ENCODE results near the gene BARX1.

Gene BARX1

GRCh38 chr9:93908591-93909241 is 46.4 kb downstream of the BARX1 start:
- TF ChIP-seq POLR2A (IDR thresholded peaks at IDR 0.05; ENCODE audit: low read length) (no peak), GATA1 (IDR thresholded peaks at IDR 0.05; ENCODE audit: low read depth, low read length) (no peak)
- DNase-seq, result no peak

GRCh38 chr9:93907551-93908199 is 47.5 kb downstream of the BARX1 start:
- no peak for TF ChIP-seq POLR2A (IDR thresholded peaks at IDR 0.05; ENCODE audit: low read length)
- TF ChIP-seq GATA1 (IDR thresholded peaks at IDR 0.05; ENCODE audit: low read depth, low read length), result no peak
- no peak for DNase-seq

GRCh38 chr9:93906195-93906880 is 48.8 kb downstream of the BARX1 start:
- no peak for DNase-seq
- no peak for TF ChIP-seq POLR2A (IDR thresholded peaks at IDR 0.05; ENCODE audit: low read length)
- no peak for TF ChIP-seq GATA1 (IDR thresholded peaks at IDR 0.05; ENCODE audit: low read depth, low read length)

GRCh38 chr9:93905473-93906133 is 49.6 kb downstream of the BARX1 start:
- DNase-seq, result no peak
- no peak for TF ChIP-seq POLR2A (IDR thresholded peaks at IDR 0.05; ENCODE audit: low read length)
- TF ChIP-seq GATA1 (IDR thresholded peaks at IDR 0.05; ENCODE audit: low read depth, low read length), result no peak

DNA sequence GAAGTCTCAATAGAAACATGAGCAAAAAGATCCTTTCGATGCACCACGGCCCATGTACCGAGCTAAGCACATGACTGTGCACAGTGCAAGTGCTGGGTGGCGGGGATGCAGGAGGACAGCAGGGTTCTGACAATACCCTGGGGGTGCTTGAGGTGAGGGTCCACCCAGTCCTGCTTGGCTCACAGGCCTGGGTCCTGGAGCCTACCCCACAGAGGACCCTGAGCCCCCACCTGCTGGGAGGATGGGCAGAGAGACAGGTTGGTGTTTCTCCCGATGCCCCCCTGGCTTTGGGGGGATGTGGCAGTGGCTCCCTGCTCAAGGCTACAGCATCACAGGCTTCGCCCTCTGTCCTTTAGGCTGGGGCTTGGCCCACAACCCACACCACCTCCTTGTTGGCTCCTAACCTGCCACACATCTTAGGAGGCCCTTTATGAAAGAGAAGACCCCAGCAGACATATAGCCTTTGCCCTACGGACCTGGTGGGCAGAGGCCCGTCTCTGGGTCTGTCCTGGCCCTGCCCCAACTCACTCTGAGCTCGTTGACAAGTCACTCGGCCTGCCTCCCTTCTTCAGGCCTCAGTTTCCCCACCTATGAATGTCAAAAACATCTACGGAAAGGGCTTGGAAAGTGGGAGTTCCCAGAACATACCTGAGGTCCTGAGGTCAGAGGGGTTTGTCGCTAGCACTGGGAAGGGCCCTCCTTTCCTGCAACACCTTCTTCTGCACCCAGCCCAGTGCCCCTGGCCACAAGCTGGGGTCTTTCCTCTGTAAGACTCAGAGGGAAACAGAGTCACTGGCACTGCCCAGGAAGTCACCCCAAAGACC is 50.3 kb downstream of the BARX1 start:
- DNase-seq, result no peak
- no peak for TF ChIP-seq POLR2A (IDR thresholded peaks at IDR 0.05; ENCODE audit: low read length)
- no peak for TF ChIP-seq GATA1 (IDR thresholded peaks at IDR 0.05; ENCODE audit: low read depth, low read length)

- no peak for DNase-seq
- TF ChIP-seq GATA1 (IDR thresholded peaks at IDR 0.05; ENCODE audit: low read depth, low read length) (no peak), POLR2A (IDR thresholded peaks at IDR 0.05; ENCODE audit: low read length) (no peak)
Observed at GRCh38 chr9:93903886-93904648, 51.1 kb downstream of the BARX1 start.

DNA sequence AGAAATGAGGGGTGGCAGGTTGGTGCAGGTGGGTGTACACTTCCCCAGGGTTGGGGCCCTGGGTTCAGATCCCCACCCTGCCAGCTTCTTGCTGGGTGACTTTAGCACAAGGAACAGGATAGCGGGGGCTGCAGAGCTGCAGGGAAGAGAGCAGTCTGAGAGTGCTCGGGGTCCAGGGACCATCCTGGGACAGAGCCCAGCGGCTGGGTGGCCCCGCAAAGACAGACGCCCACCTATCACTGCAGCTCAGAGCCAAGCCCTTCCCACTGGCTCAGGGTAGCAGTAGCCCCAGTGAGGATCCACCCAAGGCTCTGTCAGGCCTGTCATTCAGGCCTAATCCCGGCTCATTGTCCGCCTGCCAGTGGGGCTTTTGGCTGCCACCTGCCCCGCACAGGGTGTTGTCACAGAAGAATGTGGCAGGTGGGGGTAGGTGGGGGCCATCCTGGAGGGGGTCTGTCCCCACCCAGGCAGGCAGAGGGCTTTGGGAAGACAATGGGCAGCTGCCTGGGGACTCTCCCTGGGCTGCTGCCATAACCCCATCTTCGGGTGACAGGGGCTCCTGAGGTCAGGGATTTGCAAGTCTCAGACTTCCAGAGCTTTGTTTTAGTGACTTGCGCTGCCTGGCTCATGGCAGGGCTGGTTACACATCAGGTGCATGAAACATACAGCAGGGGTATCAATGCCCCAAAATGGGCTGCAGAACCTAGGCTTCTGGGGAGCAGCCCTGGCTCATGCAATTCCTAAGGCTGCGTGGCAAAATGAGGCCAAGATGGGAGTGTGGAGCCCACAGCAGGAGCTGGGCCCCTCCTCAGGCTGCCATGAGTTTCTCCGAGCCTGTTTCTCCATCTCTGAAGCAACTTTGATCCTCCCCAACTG is 52.1 kb downstream of the BARX1 start:
- DNase-seq, result no peak
- TF ChIP-seq GATA1 (IDR thresholded peaks at IDR 0.05; ENCODE audit: low read depth, low read length), result no peak
- TF ChIP-seq POLR2A (IDR thresholded peaks at IDR 0.05; ENCODE audit: low read length), result no peak

GRCh38 chr9:93902051-93902779 is 52.9 kb downstream of the BARX1 start:
- no peak for DNase-seq
- no peak for TF ChIP-seq POLR2A (IDR thresholded peaks at IDR 0.05; ENCODE audit: low read length)
- no peak for TF ChIP-seq GATA1 (IDR thresholded peaks at IDR 0.05; ENCODE audit: low read depth, low read length)

All from erythroblast (primary cell).